GM12878 (cell line): ENCODE measurements around the gene HNRNPF. TPM values are rescaled to one million over a fixed set of nuclear protein-coding genes. Genes with fewer than 3 reads are reported as not detected.

Experiments used
- BHLHE40 ChIP-seq, 2 experiments: fragments of 450-650 bp in 1 of 2; IDR thresholded peaks; 2 replicates each; pipeline ENCODE4 v1.6.1; 2011 to 2017; ENCODE audit warnings: low read depth in 2 of 2, borderline replicate concordance in 1 of 2, improper control_type of control experiment in 1 of 2, low read length in 1 of 2, mild to moderate bottlenecking in 1 of 2
- MEF2B ChIP-seq: fragments of 450-650 bp; IDR thresholded peaks from 2 replicates; pipeline ENCODE4 v1.6.1; 2018; ENCODE audit warnings: mild to moderate bottlenecking, moderate library complexity; ENCODE audit not compliant: partially characterized antibody, poor library complexity, severe bottlenecking
- POLR2AphosphoS5 ChIP-seq: IDR thresholded peaks from 2 replicates; pipeline ENCODE4 v1.6.1; 2011; ENCODE audit warnings: mild to moderate bottlenecking, low read length, inconsistent platforms
- RAD21 ChIP-seq: IDR thresholded peaks from 2 replicates; pipeline ENCODE4 v1.6.1; 2011; ENCODE audit warnings: mild to moderate bottlenecking, low read depth, low read length, moderate library complexity; ENCODE audit not compliant: insufficient read depth
- SMC3 ChIP-seq: IDR thresholded peaks from 2 replicates; pipeline ENCODE4 v1.6.1; 2011; ENCODE audit warnings: low read length, improper control_type of control experiment, borderline replicate concordance
- YY1 ChIP-seq: IDR thresholded peaks from 2 replicates; pipeline ENCODE4 v1.6.1; 2011; ENCODE audit warnings: low read depth, mild to moderate bottlenecking, low read length
- ZNF592 ChIP-seq: fragments of 450-650 bp; IDR thresholded peaks from 2 replicates; pipeline ENCODE4 v1.6.1; 2017; ENCODE audit warnings: mild to moderate bottlenecking, moderate library complexity
- polyA plus RNA-seq, 11 experiments: library from polyadenylated mRNA; depleted of rRNA in 4 of 11; unstranded in 6 of 11; stranded (reverse) in 5 of 11; fragments of >200 nt; fragmentation: Nextera tagmentation in 4 of 11; fragmentation: Illumina TruSeq in 1 of 11; extraction: Ambion mirVana in 4 of 11; extraction: Trizol in 1 of 11; gene quantifications; 1 replicate in 1 of 11; 2 replicates in 10 of 11; pipeline versions ENCODE4 v1.2.1 to v1.2.3, GENCODE V29; 2011 to 2016; ENCODE audit warnings: inconsistent platforms in 2 of 11, missing spikeins in 2 of 11, low read depth in 1 of 11
- total RNA-seq, 4 experiments: library from RNA; depleted of rRNA in 3 of 4; stranded (reverse); fragments of >200 nt in 3 of 4; fragmentation: Illumina TruSeq in 1 of 4; extraction: Trizol in 1 of 4; gene quantifications; 2 replicates each; pipeline versions ENCODE4 v1.2.1 to v1.2.3, GENCODE V29; 2013 to 2021
- TF ChIP-seq, protein P1 (sequence below): fragments of 150-350 bp; IDR thresholded peaks from 2 replicates; pipeline ENCODE4 v1.6.1; 2014; ENCODE audit warnings: mild to moderate bottlenecking, low read depth, low read length

The HNRNPF gene
- total and polyA plus RNA-seq, 10 of the 15 experiments (the other 5 are each of a cell fraction or from before 2014, with no cell fraction given), result 156 to 373 (median 293) TPM

- no peak for TF ChIP-seq ZNF592
- peak; percentile 89 for TF ChIP-seq SMC3
- TF ChIP-seq RAD21, result peak; percentile 86
- TF ChIP-seq YY1, result 0 out of 2 replicates have a peak, but pooled peaks have one; percentile 49
- TF ChIP-seq, protein P1, sequence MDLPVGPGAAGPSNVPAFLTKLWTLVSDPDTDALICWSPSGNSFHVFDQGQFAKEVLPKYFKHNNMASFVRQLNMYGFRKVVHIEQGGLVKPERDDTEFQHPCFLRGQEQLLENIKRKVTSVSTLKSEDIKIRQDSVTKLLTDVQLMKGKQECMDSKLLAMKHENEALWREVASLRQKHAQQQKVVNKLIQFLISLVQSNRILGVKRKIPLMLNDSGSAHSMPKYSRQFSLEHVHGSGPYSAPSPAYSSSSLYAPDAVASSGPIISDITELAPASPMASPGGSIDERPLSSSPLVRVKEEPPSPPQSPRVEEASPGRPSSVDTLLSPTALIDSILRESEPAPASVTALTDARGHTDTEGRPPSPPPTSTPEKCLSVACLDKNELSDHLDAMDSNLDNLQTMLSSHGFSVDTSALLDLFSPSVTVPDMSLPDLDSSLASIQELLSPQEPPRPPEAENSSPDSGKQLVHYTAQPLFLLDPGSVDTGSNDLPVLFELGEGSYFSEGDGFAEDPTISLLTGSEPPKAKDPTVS, result no peak
- no peak for TF ChIP-seq POLR2AphosphoS5
- TF ChIP-seq BHLHE40 (IDR thresholded peaks at IDR 0.05; ENCODE audit: borderline replicate concordance in 1 of 2, low read depth in 2 of 2, low read length in 1 of 2), result peak in 1 of 2 experiments; percentile 23; a peak in 1 of 4 replicates
- no peak for TF ChIP-seq MEF2B
- TF ChIP-seq, all 136 proteins: peak for 6
Observed at GRCh38 chr10:43348511-43349312, 60.3 kb downstream of the HNRNPF start (continued).
